Esophagus squamous epithelium (tissue), 5 donors: ENCODE data around the gene PTGER4. TPM values are rescaled to one million over a fixed set of nuclear protein-coding genes. Genes with fewer than 3 reads are reported as not detected.
"Not testable (repeated sequence)": the region's sequence is repeated elsewhere in the genome, so short reads cannot be mapped to it uniquely, and the experiment has no call there.

Experiments used
- DNase-seq: peaks from one replicate; lab custom pipeline; 2025; lab: John Stamatoyannopoulos, UW
- H3K27ac ChIP-seq, 4 donors: fragments of 200-600 bp; sonication (generic); one replicate each; pipeline ENCODE4 v1.5.1; 2016 to 2019; ENCODE audit warnings: mild to moderate bottlenecking in 1 of 4
- H3K27me3 ChIP-seq, 4 donors: fragments of 200-600 bp; sonication (generic); 1 replicate in 3 of 4; 2 replicates in 1 of 4; pipeline versions ENCODE4 v1.5.1 to v1.6.0; 2017 to 2021; ENCODE audit warnings: antibody characterized with exemption in 1 of 4
- H3K36me3 ChIP-seq, 3 donors: fragments of 200-600 bp; sonication (generic); one replicate each; pipeline ENCODE4 v1.5.1; 2016 to 2019
- H3K4me1 ChIP-seq, 3 donors: fragments of 200-600 bp; sonication (generic); one replicate each; pipeline ENCODE4 v1.5.1; 2017 to 2019
- H3K4me3 ChIP-seq, 4 donors: fragments of 200-600 bp; sonication (generic); 1 replicate in 3 of 4; 2 replicates in 1 of 4; pipeline ENCODE4 v1.5.1; 2016 to 2019; ENCODE audit warnings: mild to moderate bottlenecking in 2 of 4, moderate library complexity in 1 of 4
- H3K9me3 ChIP-seq, 3 donors: fragments of 200-600 bp; sonication (generic); one replicate each; pipeline ENCODE4 v1.5.1; 2016 to 2019
- POLR2A ChIP-seq, 4 donors: fragments of 450-650 bp; IDR thresholded peaks; one replicate each; pipeline ENCODE4 v1.6.1; 2017; ENCODE audit warnings: antibody characterized with exemption in 4 of 4, mild to moderate bottlenecking in 4 of 4, moderate library complexity in 3 of 4
- WGBS, 2 donors: methylation state at CpG; one replicate each; pipeline ENCODE4 v1.1.5; 2018; 5-methylcytosine and 5-hydroxymethylcytosine counted together
- intact Hi-C: fragments of 100-400 bp; cut with DNase I; formaldehyde crosslinking; loops from one replicate; pipeline ENCODE4 v1.15.0; 2022
- total RNA-seq, 4 donors: library from RNA; depleted of rRNA; stranded (reverse); fragments of >200 nt; gene quantifications; one replicate each; pipeline ENCODE4 v1.1.0, GENCODE V29; 2016
- TF ChIP-seq, protein P1 (sequence below), 6 experiments: fragments of 450-650 bp in 4 of 6; fragments of 200-600 bp in 2 of 6; sonication (generic) in 2 of 6; IDR thresholded peaks; one replicate each; pipeline ENCODE4 v1.5.1; 2016 to 2019; ENCODE audit warnings: antibody characterized with exemption in 6 of 6, mild to moderate bottlenecking in 4 of 6, moderate library complexity in 4 of 6
- donor health status: DM: yes; HTN: yes; CAD: no.

PTGER4 gene
- total RNA-seq, 4 donors from 2014 or later = 7.1 to 21.9 (median 11.6) TPM

- Histone ChIP-seq H3K36me3 (peaks cover 0 to 14% (median 0%) of the 10 kb centered on the region in 3 donors), H3K27ac (no peak overlapping the region), H3K4me3 (no peak overlapping the region), H3K9me3 (no peaks in the 10 kb centered on the region), H3K4me1 (no peaks in the 10 kb centered on the region), H3K27me3 (no peaks in the 10 kb centered on the region)
- intact Hi-C loops = no loop called here
- DNase-seq = no peak
- TF ChIP-seq, protein P1, sequence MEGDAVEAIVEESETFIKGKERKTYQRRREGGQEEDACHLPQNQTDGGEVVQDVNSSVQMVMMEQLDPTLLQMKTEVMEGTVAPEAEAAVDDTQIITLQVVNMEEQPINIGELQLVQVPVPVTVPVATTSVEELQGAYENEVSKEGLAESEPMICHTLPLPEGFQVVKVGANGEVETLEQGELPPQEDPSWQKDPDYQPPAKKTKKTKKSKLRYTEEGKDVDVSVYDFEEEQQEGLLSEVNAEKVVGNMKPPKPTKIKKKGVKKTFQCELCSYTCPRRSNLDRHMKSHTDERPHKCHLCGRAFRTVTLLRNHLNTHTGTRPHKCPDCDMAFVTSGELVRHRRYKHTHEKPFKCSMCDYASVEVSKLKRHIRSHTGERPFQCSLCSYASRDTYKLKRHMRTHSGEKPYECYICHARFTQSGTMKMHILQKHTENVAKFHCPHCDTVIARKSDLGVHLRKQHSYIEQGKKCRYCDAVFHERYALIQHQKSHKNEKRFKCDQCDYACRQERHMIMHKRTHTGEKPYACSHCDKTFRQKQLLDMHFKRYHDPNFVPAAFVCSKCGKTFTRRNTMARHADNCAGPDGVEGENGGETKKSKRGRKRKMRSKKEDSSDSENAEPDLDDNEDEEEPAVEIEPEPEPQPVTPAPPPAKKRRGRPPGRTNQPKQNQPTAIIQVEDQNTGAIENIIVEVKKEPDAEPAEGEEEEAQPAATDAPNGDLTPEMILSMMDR (IDR thresholded peaks at IDR 0.05) = no peak
- TF ChIP-seq POLR2A (IDR thresholded peaks at IDR 0.05) = no peak
Observed at GRCh38 chr5:40714001-40714400, 34.3 kb downstream of the PTGER4 start.

DNA sequence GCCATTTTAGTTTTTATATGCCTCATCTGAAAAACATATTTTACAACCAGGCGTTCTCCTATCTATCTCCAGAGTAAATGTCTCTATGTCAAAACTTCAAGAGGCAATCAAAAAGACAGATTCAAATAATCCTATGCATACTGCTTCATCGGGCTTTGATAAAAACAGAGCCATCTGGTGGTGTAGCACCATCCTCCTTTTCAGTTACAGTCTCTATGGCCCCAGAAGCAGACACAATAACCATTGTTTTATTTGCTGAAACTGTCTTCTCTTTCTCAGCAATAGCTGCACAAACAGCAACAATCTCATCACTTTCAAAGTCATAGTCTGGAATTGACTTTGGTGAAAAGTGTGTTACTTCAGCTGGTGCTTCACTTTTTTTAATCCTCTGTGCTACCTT, 36.3 kb downstream of the PTGER4 start:
- Histone ChIP-seq H3K27ac (no peak overlapping the region), H3K9me3 (no peaks in the 10 kb centered on the region), H3K4me1 (no peaks in the 10 kb centered on the region), H3K4me3 (no peak overlapping the region), H3K27me3 (no peaks in the 10 kb centered on the region), H3K36me3 (peaks cover 0 to 17% (median 0%) of the 10 kb centered on the region in 3 donors)
- WGBS, 2 donors = 36 to 48% methylated on average over 2 of the region's 2 CpGs
- no peak for DNase-seq
- TF ChIP-seq, protein P1 (IDR thresholded peaks at IDR 0.05) = no peak
- no peak for TF ChIP-seq POLR2A (IDR thresholded peaks at IDR 0.05)
- intact Hi-C loops = no loop called here

DNA sequence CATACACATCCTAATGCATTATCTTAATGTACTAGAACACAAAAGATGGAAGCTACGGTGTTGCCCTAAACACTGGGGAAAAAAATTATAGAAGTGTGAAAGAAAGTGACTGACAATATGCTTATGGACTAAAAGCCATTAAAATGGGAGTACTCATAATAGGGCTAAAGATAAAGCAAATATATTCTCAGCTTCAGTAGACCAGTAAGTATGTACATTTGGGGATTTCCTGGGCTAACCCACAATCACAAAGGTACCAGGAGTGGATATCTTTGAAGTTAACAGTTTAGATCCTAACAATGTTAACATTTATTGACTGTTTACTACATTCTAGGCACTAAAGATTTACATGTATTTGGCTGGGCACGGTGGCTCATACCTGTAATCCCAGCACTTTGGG, 36.9 kb downstream of the PTGER4 start:
- Histone ChIP-seq H3K4me1 (no peaks in the 10 kb centered on the region), H3K27me3 (no peaks in the 10 kb centered on the region), H3K4me3 (no peak overlapping the region), H3K9me3 (no peaks in the 10 kb centered on the region), H3K27ac (no peak overlapping the region), H3K36me3 (peaks cover 0 to 19% (median 0%) of the 10 kb centered on the region in 3 donors)
- TF ChIP-seq, protein P1 (IDR thresholded peaks at IDR 0.05) = no peak
- TF ChIP-seq POLR2A (IDR thresholded peaks at IDR 0.05) = no peak
- no peak for DNase-seq
- 84 to 97% methylated on average over 2 of the region's 2 CpGs for WGBS, 2 donors
- intact Hi-C loops = no loop called here

- no peak overlapping the region for H3K27ac ChIP-seq
- TF ChIP-seq, protein P1 (IDR thresholded peaks at IDR 0.05) = no peak
- TF ChIP-seq POLR2A (IDR thresholded peaks at IDR 0.05) = no peak
- H3K4me1 ChIP-seq = no peaks in the 10 kb centered on the region
- no peak for DNase-seq
- peaks cover 0 to 25% (median 0%) of the 10 kb centered on the region in 3 donors for H3K36me3 ChIP-seq
- no peak overlapping the region for H3K4me3 ChIP-seq
- intact Hi-C loops = no loop called here
- H3K27me3 ChIP-seq = no peaks in the 10 kb centered on the region
- H3K9me3 ChIP-seq = peaks cover 0 to 4% (median 0%) of the 10 kb centered on the region in 3 donors
Observed at GRCh38 chr5:40717281-40717680, 37.6 kb downstream of the PTGER4 start.

DNA sequence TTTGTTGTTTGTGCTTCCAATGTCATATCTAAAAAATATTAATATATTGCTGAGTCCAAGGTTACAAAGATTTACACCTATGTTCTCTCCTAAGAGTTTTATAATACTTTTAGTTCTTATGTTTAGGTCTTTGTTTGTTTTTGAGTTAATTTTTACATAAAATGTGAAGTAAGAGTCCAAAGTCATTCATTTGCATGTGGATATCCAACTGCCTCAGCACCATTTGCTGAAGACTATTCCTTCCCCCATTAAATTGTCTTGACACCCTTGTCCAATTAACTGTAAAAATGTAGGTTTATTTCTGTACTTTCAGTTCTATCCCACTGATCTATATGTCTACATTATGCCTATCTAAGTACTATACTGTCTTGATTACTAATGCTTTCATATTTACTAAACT, 40.4 kb downstream of the PTGER4 start:
- Histone ChIP-seq H3K27me3 (no peaks in the 10 kb centered on the region), H3K36me3 (peaks cover 0 to 46% (median 0%) of the 10 kb centered on the region in 3 donors), H3K27ac (no peak overlapping the region), H3K9me3 (peaks cover 0 to 9% (median 0%) of the 10 kb centered on the region in 3 donors), H3K4me3 (no peak overlapping the region), H3K4me1 (no peaks in the 10 kb centered on the region)
- DNase-seq = no peak
- no peak for TF ChIP-seq POLR2A (IDR thresholded peaks at IDR 0.05)
- TF ChIP-seq, protein P1 (IDR thresholded peaks at IDR 0.05) = no peak
- intact Hi-C loops = no loop called here

DNA sequence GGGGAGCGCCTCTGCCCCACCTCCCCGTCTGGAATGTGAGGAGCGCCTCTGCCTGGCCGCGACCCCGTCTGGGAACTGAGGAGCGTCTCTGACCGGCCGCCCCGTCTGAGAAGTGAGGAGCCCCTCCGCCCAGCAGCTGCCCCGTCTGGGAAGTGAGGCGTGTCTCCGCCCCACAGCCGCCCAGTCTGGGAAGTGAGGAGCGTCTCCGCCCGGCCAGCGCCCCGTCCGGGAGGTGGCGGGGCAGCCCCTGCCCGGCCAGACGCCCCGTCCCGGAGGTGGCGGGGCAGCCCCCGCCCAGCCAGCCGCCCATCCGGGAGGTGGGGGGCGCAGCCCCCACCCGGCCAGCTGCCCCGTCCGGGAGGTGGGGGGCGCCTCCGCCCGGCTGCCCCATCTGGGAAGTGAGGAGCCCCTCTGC, 42.8 kb downstream of the PTGER4 start:
- peaks cover 0 to 64% (median 0%) of the 10 kb centered on the region in 3 donors for H3K36me3 ChIP-seq
- H3K27me3 ChIP-seq, H3K27ac ChIP-seq, H3K9me3 ChIP-seq, DNase-seq, intact Hi-C loops, H3K4me3 ChIP-seq, H3K4me1 ChIP-seq: not testable (repeated sequence)
- WGBS, 2 donors = no CpG with 5 or more reads among the region's 37 CpGs
